ENCODE results near the gene ELMO1. TPM values are rescaled to one million over a fixed set of nuclear protein-coding genes. Genes with fewer than 3 reads are reported as not detected.

The ELMO1 gene
- total and polyA plus RNA-seq, 8 donors, result 18.2 to 55.3 (median 45.6) TPM

GRCh38 chr7:37193775-37194135 lies 254.9 kb downstream of the ELMO1 start:
- H3K27ac ChIP-seq, result no peak overlapping the region
- no peak overlapping the region for H3K4me3 ChIP-seq
- peaks cover 0 to 27% of the 10 kb centered on the region in 2 donors for H3K36me3 ChIP-seq
- no peaks in the 10 kb centered on the region for H3K27me3 ChIP-seq
- intact Hi-C loops (cut with DNase I), result loop anchor here in 1 of 2 donors (10.0 kb wide), 2 partner anchors 229 to 719 kb away; no protein-coding TSS in a partner anchor
- no peak for TF ChIP-seq CTCF (IDR thresholded peaks at IDR 0.05)
- DNase-seq (no peak), ATAC-seq (no peak)
- peaks cover 0 to 6% of the 10 kb centered on the region in 2 donors for H3K4me1 ChIP-seq
- H3K9me3 ChIP-seq, result no peaks in the 10 kb centered on the region

- Histone ChIP-seq H3K36me3 (peaks cover 0 to 27% of the 10 kb centered on the region in 2 donors), H3K4me3 (no peak overlapping the region), H3K27ac (no peak overlapping the region), H3K27me3 (no peaks in the 10 kb centered on the region), H3K4me1 (peaks cover 0 to under 1% of the 10 kb centered on the region in 2 donors), H3K9me3 (no peaks in the 10 kb centered on the region)
- TF ChIP-seq CTCF (IDR thresholded peaks at IDR 0.05), result no peak
- DNase-seq (no peak), ATAC-seq (no peak)
- intact Hi-C loops (cut with DNase I), result loop anchor here in 1 of 2 donors (10.0 kb wide), 2 partner anchors 228 to 718 kb away; no protein-coding TSS in a partner anchor
These were observed 255.4 kb downstream of the ELMO1 start for GRCh38 chr7:37193087-37193774.

GRCh38 chr7:37191797-37192196 lies 256.9 kb downstream of the ELMO1 start:
- H3K4me1 ChIP-seq, result no peaks in the 10 kb centered on the region
- no peaks in the 10 kb centered on the region for H3K9me3 ChIP-seq
- intact Hi-C loops (cut with DNase I), result loop anchor here in 1 of 2 donors (10.0 kb wide), 2 partner anchors 227 to 717 kb away; no protein-coding TSS in a partner anchor
- DNase-seq (no peak), ATAC-seq (no peak)
- no peaks in the 10 kb centered on the region for H3K27me3 ChIP-seq
- no peak overlapping the region for H3K27ac ChIP-seq
- TF ChIP-seq CTCF (IDR thresholded peaks at IDR 0.05), result no peak
- peaks cover 0 to 22% of the 10 kb centered on the region in 2 donors for H3K36me3 ChIP-seq
- H3K4me3 ChIP-seq, result no peak overlapping the region

- Histone ChIP-seq H3K27me3 (no peaks in the 10 kb centered on the region), H3K27ac (no peak overlapping the region), H3K4me3 (no peak overlapping the region), H3K36me3 (no peaks in the 10 kb centered on the region), H3K4me1 (no peaks in the 10 kb centered on the region), H3K9me3 (no peaks in the 10 kb centered on the region)
- ATAC-seq (no peak), DNase-seq (no peak)
- TF ChIP-seq CTCF (IDR thresholded peaks at IDR 0.05), result no peak
- intact Hi-C loops (cut with DNase I), result loop anchor here in 1 of 2 donors (10.0 kb wide), 1 partner anchor 222 kb away; no protein-coding TSS in a partner anchor
These were observed 261.5 kb downstream of the ELMO1 start for GRCh38 chr7:37187179-37187578.

GRCh38 chr7:37186753-37187152 lies 261.9 kb downstream of the ELMO1 start:
- no peak for DNase-seq
- TF ChIP-seq CTCF (IDR thresholded peaks at IDR 0.05), result no peak
- H3K27ac ChIP-seq, result no peak overlapping the region
- H3K36me3 ChIP-seq, result no peaks in the 10 kb centered on the region
- intact Hi-C loops (cut with DNase I), result loop anchor here in 1 of 2 donors (10.0 kb wide), 1 partner anchor 222 kb away; no protein-coding TSS in a partner anchor
- H3K4me3 ChIP-seq, result no peak overlapping the region
- no peaks in the 10 kb centered on the region for H3K27me3 ChIP-seq
- ATAC-seq, result no peak
- H3K9me3 ChIP-seq, result no peaks in the 10 kb centered on the region
- H3K4me1 ChIP-seq, result no peaks in the 10 kb centered on the region

Data from left lung (tissue), 10 donors.